ENCODE measurements around the gene MAP3K14.

MAP3K14 gene

GRCh38 chr17:45282683-45283644 is 33.9 kb downstream of the MAP3K14 start:
- DNase-seq (ENCODE audit: low read depth, low spot score) = no peak

GRCh38 chr17:45279898-45280297 is 36.9 kb downstream of the MAP3K14 start:
- DNase-seq (ENCODE audit: low read depth, low spot score) = no peak

- DNase-seq (ENCODE audit: low read depth, low spot score) = no peak
These were observed 38.8 kb downstream of the MAP3K14 start for GRCh38 chr17:45277992-45278391.

- peak; percentile 84 for DNase-seq (ENCODE audit: low read depth, low spot score)
These were observed 39.5 kb downstream of the MAP3K14 start for GRCh38 chr17:45277216-45277849.

GRCh38 chr17:45276031-45276430 is 40.8 kb downstream of the MAP3K14 start:
- no peak for DNase-seq (ENCODE audit: low read depth, low spot score)

GRCh38 chr17:45274033-45274432 is 42.8 kb downstream of the MAP3K14 start:
- DNase-seq (ENCODE audit: low read depth, low spot score) = no peak

- DNase-seq (ENCODE audit: low read depth, low spot score) = no peak
These were observed 43.3 kb downstream of the MAP3K14 start for GRCh38 chr17:45273551-45273957.

GRCh38 chr17:45271603-45272002 is 45.2 kb downstream of the MAP3K14 start:
- no peak for DNase-seq (ENCODE audit: low read depth, low spot score)

- DNase-seq (ENCODE audit: low read depth, low spot score) = no peak
These were observed 45.9 kb downstream of the MAP3K14 start for GRCh38 chr17:45270828-45271418.

- DNase-seq (ENCODE audit: low read depth, low spot score) = no peak
These were observed 46.9 kb downstream of the MAP3K14 start for GRCh38 chr17:45269912-45270311.

GRCh38 chr17:45267436-45268055 is 49.3 kb downstream of the MAP3K14 start:
- DNase-seq (ENCODE audit: low read depth, low spot score) = no peak

GRCh38 chr17:45266372-45266926 is 50.4 kb downstream of the MAP3K14 start:
- no peak for DNase-seq (ENCODE audit: low read depth, low spot score)

GRCh38 chr17:45265821-45266220 is 51.0 kb downstream of the MAP3K14 start:
- DNase-seq (ENCODE audit: low read depth, low spot score) = no peak

GRCh38 chr17:45264988-45265387 is 51.8 kb downstream of the MAP3K14 start:
- no peak for DNase-seq (ENCODE audit: low read depth, low spot score)

GRCh38 chr17:45264430-45264829 is 52.4 kb downstream of the MAP3K14 start:
- no peak for DNase-seq (ENCODE audit: low read depth, low spot score)

GRCh38 chr17:45263477-45263860 is 53.4 kb downstream of the MAP3K14 start:
- DNase-seq (ENCODE audit: low read depth, low spot score) = no peak

GRCh38 chr17:45262516-45263476 is 54.0 kb downstream of the MAP3K14 start:
- DNase-seq (ENCODE audit: low read depth, low spot score) = no peak

GRCh38 chr17:45261577-45262515 is 55.0 kb downstream of the MAP3K14 start, which contains the start of gene SPATA32:
SPATA32 (minus strand) TSS chr17:45262094; CDS start chr17:45262016, 78 bp downstream.
- DNase-seq (ENCODE audit: low read depth, low spot score) = no peak

GRCh38 chr17:45260204-45260783 is 56.5 kb downstream of the MAP3K14 start:
- no peak for DNase-seq (ENCODE audit: low read depth, low spot score)

Data from iPS DF 19.7 (cell line).